SK-N-SH (cell line): ENCODE measurements around the gene INTS11.

Source experiments
- CTCF ChIP-seq: fragments of 200-600 bp; sonication (generic); IDR thresholded peaks from 2 replicates; pipeline ENCODE4 v1.6.1; 2017; ENCODE audit warnings: antibody characterized with exemption, mild to moderate bottlenecking, moderate library complexity
- EP300 ChIP-seq, 2 experiments: IDR thresholded peaks; 2 replicates each; pipeline versions ENCODE4 v1.4.0 to v1.6.1; 2012; ENCODE audit warnings: borderline replicate concordance in 1 of 2, low read depth in 1 of 2, low read length in 1 of 2
- FOXJ3 ChIP-seq: sonication (generic); formaldehyde crosslinking; IDR thresholded peaks from 2 replicates; pipeline ENCODE4 v1.5.1; 2020; ENCODE audit warnings: mild to moderate bottlenecking, missing genetic modification reagents
- FOXM1 ChIP-seq: IDR thresholded peaks from 2 replicates; pipeline ENCODE4 v1.4.0; 2012; ENCODE audit warnings: low read depth, mild to moderate bottlenecking
- GATA2 ChIP-seq: sonication (generic); formaldehyde crosslinking; IDR thresholded peaks from 2 replicates; pipeline ENCODE4 v1.5.0; 2020; ENCODE audit warnings: mild to moderate bottlenecking, missing genetic modification reagents
- RFX5 ChIP-seq: IDR thresholded peaks from 2 replicates; pipeline ENCODE4 v1.6.1; 2012; ENCODE audit warnings: mild to moderate bottlenecking, improper control_type of control experiment, low read length
- TAF1 ChIP-seq: IDR thresholded peaks from 2 replicates; pipeline ENCODE4 v1.6.1; 2012; ENCODE audit warnings: low read depth, mild to moderate bottlenecking, low read length, moderate library complexity, borderline replicate concordance

- TF ChIP-seq CTCF (no peak), FOXM1 (no peak), RFX5 (no peak), EP300 (IDR thresholded peaks at IDR 0.05; ENCODE audit: borderline replicate concordance in 1 of 2, low read depth in 1 of 2, low read length in 1 of 2) (no peak), FOXJ3 (no peak), TAF1 (no peak), GATA2 (no peak)
Measured at GRCh38 chr1:1335283-1335682, 10.8 kb upstream of the INTS11 start.
